ENCODE results near the gene KRTAP10-10. TPM values are rescaled to one million over a fixed set of nuclear protein-coding genes. Genes with fewer than 3 reads are reported as not detected.
"Not testable (repeated sequence)": the region's sequence is repeated elsewhere in the genome, so short reads cannot be mapped to it uniquely, and the experiment has no call there.

KRTAP10-10 gene
- total RNA-seq, 2 donors from 2014 or later, result not detected

DNA sequence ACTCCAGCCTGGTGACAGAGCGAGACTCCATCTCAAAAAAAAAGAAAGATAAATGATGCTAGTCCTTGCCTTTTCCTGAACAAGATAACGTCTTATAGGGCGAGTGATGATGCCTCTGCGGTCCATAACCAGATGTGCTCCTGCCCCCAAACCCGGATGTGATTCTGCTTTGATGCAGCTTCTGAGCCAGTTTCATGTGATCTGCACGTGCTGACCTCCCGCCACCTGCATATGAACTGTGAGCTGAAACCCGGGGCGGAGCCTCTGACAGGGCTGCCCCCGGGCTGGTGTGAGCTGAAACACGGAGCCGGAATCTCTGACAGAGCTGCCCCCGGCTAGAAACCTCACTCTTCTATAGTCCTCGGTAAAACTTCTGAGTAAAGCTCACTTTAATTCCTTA lies 16.0 kb downstream of the KRTAP10-10 start:
- H3K4me1 Mint-ChIP-seq (ENCODE audit: low read depth), result peaks cover 33% of the 10 kb centered on the region
- H3K9me3 Mint-ChIP-seq, result peaks cover 7 to 14% of the 10 kb centered on the region in 2 donors
- H3K4me3 Mint-ChIP-seq, result no peak overlapping the region
- DNase-seq (no peak), ATAC-seq (replicated peaks in 1 of 2) (no peak)
- no peak overlapping the region for H3K27ac Mint-ChIP-seq
- peaks cover 22 to 27% of the 10 kb centered on the region in 2 donors for H3K36me3 Mint-ChIP-seq (ENCODE audit: insufficient read depth in 2 of 2)
- H3K27me3 Mint-ChIP-seq (ENCODE audit: low read depth), result no peaks in the 10 kb centered on the region

GRCh38 chr21:44653656-44654575 lies 16.8 kb downstream of the KRTAP10-10 start:
- Mint-ChIP-seq H3K4me1 (ENCODE audit: low read depth) (peaks cover 41% of the 10 kb centered on the region), H3K9me3 (peaks cover 7 to 16% of the 10 kb centered on the region in 2 donors), H3K27me3 (ENCODE audit: low read depth) (no peaks in the 10 kb centered on the region), H3K36me3 (ENCODE audit: insufficient read depth in 2 of 2) (peaks cover 25 to 31% of the 10 kb centered on the region in 2 donors), H3K4me3 (peak overlapping the region; percentile 18), H3K27ac (peak overlapping the region; percentile 55)
- DNase-seq, result peak in 1 of 2 donors; percentile 21
- ATAC-seq (replicated peaks in 1 of 2), result peak in 1 of 2 donors; percentile 19

DNA sequence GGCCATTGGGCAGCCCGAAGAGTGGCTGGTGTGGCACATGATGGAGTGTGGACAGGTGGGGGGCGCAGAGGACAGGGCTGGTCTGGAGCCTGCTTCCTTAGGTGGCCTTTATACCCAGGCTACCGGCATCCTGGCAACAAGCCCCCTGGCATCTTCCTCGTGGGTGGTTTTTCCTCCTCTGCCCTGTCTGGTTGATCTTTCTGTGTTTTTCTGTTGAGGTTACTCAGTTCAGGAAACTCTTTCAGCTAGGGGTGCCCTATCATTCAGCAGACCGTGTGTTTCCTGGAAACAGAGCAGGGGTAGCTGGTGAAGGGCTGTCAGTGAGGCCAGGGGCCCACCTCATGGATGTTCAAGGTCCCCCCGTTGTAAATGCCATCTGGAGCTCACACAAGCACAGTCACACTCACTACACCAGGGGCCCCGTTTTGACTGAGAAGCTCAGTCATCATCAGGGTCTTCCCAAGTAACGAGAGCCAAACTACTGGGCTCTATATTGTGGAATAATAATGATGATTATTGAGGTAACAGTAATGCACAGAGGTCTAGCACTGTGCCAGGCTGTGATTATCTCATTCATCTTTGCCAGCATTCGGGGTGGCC lies 17.5 kb downstream of the KRTAP10-10 start, which contains the start of gene KRTAP12-4:
KRTAP12-4 (minus strand) TSS at position 84 of the 600 bp plus-strand sequence; CDS start at position 39, 45 bp downstream.
- peak within 1 kb of the TSS; percentile 55 for H3K27ac Mint-ChIP-seq
- DNase-seq (no peak), ATAC-seq (replicated peaks in 1 of 2) (peak in 1 of 2 donors; percentile 19)
- peak within 1 kb of the TSS; percentile 18 for H3K4me3 Mint-ChIP-seq
- H3K9me3 Mint-ChIP-seq, result peaks cover 7 to 16% of the 10 kb centered on the region in 2 donors
- H3K4me1 Mint-ChIP-seq (ENCODE audit: low read depth), result peaks cover 47% of the 10 kb centered on the region
- H3K36me3 Mint-ChIP-seq (ENCODE audit: insufficient read depth in 2 of 2), result peaks cover 25 to 31% of the 10 kb centered on the region in 2 donors
- no peaks in the 10 kb centered on the region for H3K27me3 Mint-ChIP-seq (ENCODE audit: low read depth)

DNA sequence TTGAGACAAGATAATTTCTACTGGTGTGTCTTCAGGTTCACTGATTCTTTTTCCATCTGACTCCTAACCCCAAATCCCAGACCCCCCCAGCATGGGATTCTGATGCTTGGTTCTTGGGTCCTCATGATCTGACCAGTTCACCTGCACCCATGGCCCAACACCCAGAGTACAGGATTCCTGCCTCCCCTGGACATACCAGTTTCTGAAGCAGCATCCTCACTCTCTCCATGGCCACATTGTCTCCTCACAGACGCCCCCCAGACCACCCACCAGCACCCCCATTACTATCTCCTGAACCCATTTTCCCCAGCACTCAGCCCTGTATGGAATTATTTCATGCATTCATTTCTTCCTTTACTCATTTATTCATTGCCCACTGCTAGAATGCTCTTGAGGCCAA lies 19.7 kb downstream of the KRTAP10-10 start:
- H3K4me3 Mint-ChIP-seq, result peak overlapping the region; percentile 8 to 72

DNA sequence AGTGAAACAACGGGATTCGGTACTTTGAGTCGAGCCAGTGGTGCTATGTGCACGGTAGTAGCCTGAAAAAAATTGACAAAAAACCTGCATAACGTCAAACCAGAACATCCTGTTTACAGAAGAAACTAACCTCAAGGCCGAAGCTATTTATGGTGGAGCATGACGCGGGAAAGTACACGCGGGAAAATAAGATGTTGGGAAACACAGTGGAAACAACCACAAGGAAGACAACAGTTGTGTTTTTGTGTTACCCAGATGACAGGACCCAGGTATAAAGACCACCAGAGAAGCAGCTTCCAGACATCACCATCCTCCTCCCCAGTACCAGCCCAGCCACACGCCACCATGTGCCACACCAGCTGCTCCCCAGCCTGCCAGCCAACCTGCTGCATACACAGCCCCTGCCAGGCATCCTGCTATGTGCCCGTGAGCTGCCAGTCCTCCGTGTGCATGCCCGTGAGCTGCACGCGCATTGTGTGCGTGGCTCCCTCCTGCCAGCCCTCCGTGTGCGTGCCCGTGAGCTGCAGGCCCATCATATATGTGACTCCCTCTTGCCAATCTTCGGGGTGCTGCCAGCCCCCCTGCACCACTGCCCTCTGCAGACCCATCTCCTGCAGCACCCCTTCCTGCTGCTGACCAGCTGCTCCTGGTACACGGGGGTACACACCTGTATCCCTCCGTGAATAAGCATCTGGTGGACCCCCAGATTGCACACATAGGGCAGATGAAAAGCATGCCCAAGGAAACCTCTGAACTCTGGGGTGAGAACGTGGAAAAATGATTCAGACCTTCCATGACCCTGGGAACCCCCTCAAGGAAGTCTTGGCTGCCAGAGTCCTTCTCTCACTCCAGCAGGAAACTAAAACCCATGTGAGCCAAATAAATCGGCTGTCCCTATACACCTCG lies 20.7 kb downstream of the KRTAP10-10 start, which contains the start of gene KRTAP12-3:
KRTAP12-3 (plus strand) TSS at position 298 of the 906 bp plus-strand sequence; CDS start at position 346, 48 bp downstream.
- H3K4me1 Mint-ChIP-seq (ENCODE audit: low read depth), result peaks cover 47% of the 10 kb centered on the region
- ATAC-seq (replicated peaks in 1 of 2) (peak; percentile 68 to 80), DNase-seq (peak; percentile 15 to 22)
- H3K36me3 Mint-ChIP-seq (ENCODE audit: insufficient read depth in 2 of 2), result peaks cover 29 to 31% of the 10 kb centered on the region in 2 donors
- peaks cover 9 to 21% of the 10 kb centered on the region in 2 donors for H3K9me3 Mint-ChIP-seq
- no peaks in the 10 kb centered on the region for H3K27me3 Mint-ChIP-seq (ENCODE audit: low read depth)
- H3K27ac Mint-ChIP-seq, result peak within 1 kb of the TSS; percentile 12
- H3K4me3 Mint-ChIP-seq, result peak within 1 kb of the TSS; percentile 66 to 72

More for the DNA sequence above, 19.7 kb downstream of the KRTAP10-10 start:
- DNase-seq (no peak), ATAC-seq (replicated peaks in 1 of 2) (no peak)
- peak overlapping the region; percentile 12 for H3K27ac Mint-ChIP-seq
- no peaks in the 10 kb centered on the region for H3K27me3 Mint-ChIP-seq (ENCODE audit: low read depth)
- H3K4me1 Mint-ChIP-seq (ENCODE audit: low read depth), result peaks cover 47% of the 10 kb centered on the region
- H3K9me3 Mint-ChIP-seq, result peaks cover 9 to 16% of the 10 kb centered on the region in 2 donors
- peaks cover 27 to 31% of the 10 kb centered on the region in 2 donors for H3K36me3 Mint-ChIP-seq (ENCODE audit: insufficient read depth in 2 of 2)

DNA sequence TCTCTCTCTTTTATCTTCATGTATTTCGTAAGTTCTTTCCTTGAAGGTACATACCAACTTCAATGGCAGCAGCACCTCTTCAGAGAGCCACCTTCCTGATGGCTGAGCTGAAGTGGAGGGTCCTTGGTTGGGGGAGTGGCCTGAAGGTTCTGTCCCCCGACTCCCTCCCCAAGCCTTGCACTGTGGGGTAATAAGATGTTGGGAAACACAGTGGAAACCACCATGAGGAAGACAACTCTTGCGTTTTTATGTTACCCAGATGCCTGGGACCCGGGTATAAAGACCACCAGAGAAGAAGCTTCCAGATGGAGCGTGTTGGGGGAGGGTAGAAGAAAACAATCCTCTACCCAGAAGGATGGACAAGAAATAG lies 21.4 kb downstream of the KRTAP10-10 start:
- no peak for DNase-seq
- H3K9me3 Mint-ChIP-seq, result peaks cover 9 to 21% of the 10 kb centered on the region in 2 donors
- no peak for ATAC-seq (replicated peaks in 1 of 2)
- H3K4me1 Mint-ChIP-seq (ENCODE audit: low read depth), result peaks cover 46% of the 10 kb centered on the region
- H3K27ac Mint-ChIP-seq, result no peak overlapping the region
- H3K27me3 Mint-ChIP-seq (ENCODE audit: low read depth), result no peaks in the 10 kb centered on the region
- peaks cover 28 to 29% of the 10 kb centered on the region in 2 donors for H3K36me3 Mint-ChIP-seq (ENCODE audit: insufficient read depth in 2 of 2)
- peak overlapping the region; percentile 66 to 72 for H3K4me3 Mint-ChIP-seq

DNA sequence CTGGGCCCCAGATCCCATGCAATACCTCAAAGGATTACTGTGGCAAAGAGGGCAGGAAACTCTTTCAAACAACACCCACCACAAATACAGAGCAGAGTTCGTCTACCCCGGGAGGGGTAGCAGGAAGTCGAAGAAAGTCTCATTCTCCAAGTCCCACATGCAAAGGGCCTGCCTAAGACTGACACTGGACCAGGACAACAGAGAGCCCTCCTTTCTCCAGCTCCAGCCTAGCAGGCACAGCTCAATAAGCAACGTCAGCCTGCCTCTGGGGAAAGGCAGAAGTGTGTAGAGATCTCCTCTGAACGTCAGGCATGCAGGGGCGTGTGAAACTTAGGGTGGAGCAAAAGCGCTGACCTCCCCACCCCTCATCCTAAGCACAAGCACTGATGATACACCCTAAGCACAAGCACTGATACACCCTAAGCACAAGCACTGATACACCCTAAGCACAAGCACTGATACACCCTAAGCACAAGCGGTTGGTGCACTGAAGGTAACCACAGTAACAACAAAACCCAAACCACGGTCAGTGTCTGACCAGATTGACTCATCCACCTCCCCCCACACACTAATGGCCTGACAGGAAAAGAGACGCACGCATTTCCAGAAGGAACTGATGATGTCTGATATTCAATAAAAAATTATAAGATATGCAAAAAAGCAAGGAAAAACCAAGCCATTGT lies 21.9 kb downstream of the KRTAP10-10 start:
- ATAC-seq (replicated peaks in 1 of 2), result peak in 1 of 2 donors; percentile 23
- Mint-ChIP-seq H3K9me3 (peaks cover 9 to 21% of the 10 kb centered on the region in 2 donors), H3K36me3 (ENCODE audit: insufficient read depth in 2 of 2) (peaks cover 24% of the 10 kb centered on the region in 2 donors), H3K4me1 (ENCODE audit: low read depth) (peaks cover 43% of the 10 kb centered on the region), H3K27ac (no peak overlapping the region), H3K4me3 (peak overlapping the region; percentile 66 to 72), H3K27me3 (ENCODE audit: low read depth) (no peaks in the 10 kb centered on the region)
- no peak for DNase-seq

GRCh38 chr21:44661567-44661966 lies 24.4 kb downstream of the KRTAP10-10 start:
- not testable (repeated sequence) for H3K27me3 Mint-ChIP-seq (ENCODE audit: low read depth); H3K4me3 Mint-ChIP-seq; ATAC-seq (replicated peaks in 1 of 2); DNase-seq
- H3K27ac Mint-ChIP-seq, result peak overlapping the region; percentile 25
- peaks cover 6 to 14% of the 10 kb centered on the region in 2 donors for H3K9me3 Mint-ChIP-seq
- peaks cover 30% of the 10 kb centered on the region for H3K4me1 Mint-ChIP-seq (ENCODE audit: low read depth)
- H3K36me3 Mint-ChIP-seq (ENCODE audit: insufficient read depth in 2 of 2), result peaks cover 17 to 19% of the 10 kb centered on the region in 2 donors

DNA sequence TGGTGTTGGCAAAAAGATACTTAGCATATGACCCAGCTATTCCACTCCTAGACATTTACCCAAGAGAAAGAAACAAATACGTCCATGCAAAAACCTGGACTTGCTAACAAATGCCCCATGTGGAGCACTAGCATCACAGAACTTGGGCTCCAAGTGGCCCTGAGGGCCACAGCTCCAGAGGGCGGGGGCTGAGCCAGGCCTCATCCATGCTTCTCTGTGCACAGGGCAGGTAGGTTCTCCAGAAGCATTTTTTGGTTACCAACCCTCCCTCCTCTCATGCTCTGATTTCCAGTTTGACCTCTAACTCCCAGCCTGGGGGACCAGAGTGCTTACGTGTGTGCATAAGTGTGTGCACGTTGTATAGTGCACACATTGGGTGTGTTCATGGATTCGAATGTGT lies 27.5 kb downstream of the KRTAP10-10 start:
- ATAC-seq (replicated peaks in 1 of 2), result no peak
- peaks cover 7 to 9% of the 10 kb centered on the region in 2 donors for H3K36me3 Mint-ChIP-seq (ENCODE audit: insufficient read depth in 2 of 2)
- H3K9me3 Mint-ChIP-seq, result peaks cover 4 to 13% of the 10 kb centered on the region in 2 donors

DNA sequence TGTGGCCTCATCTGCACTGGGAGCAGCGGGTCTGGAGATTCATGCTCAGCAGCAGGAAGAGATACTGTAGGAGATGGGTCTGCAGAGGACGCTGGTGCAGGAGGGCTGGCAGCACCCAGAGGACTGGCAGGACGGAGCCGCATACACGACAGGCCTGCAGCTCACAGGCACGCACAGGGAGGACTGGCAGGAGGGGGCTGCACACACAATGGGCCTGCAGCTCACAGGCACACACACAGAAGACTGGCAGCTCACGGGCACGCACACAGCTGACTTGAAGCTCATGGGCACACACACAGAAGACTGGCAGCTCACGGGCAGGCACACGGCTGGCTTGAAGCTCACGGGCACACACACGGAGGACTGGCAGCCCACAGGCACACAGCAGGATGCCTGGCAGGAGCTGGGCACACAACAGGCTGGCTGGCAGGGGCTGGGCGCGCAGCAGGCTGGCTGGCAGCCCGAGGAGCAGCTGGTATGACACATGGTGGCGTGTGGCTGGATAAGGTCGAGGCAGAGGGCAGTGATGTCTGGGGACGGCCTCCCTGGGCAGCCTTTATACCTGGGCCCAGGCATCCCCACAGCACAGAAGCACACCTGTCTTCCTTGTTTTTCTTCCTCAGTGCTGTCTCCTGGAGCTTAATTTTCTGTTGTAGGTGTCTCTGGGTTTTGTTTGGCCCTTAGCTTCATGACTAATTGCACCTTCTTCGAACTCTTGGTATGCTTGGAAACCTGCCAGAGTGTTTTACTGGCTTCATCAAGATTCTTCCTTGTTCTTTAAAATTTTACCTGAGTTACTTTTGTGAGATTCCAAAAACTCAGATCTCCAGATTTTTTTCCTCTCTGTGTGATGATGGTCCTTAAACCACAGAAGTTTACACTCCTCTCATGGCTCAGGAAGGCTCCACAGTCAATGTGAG lies 29.5 kb downstream of the KRTAP10-10 start, which contains the start of gene KRTAP12-2:
KRTAP12-2 (minus strand) TSS at position 527 of the 920 bp plus-strand sequence; CDS start at position 486, 41 bp downstream.
- H3K9me3 Mint-ChIP-seq, result peaks cover 2 to 15% of the 10 kb centered on the region in 2 donors
- H3K4me1 Mint-ChIP-seq (ENCODE audit: low read depth), result no peaks in the 10 kb centered on the region
- DNase-seq (no peak), ATAC-seq (replicated peaks in 1 of 2) (no peak)
- H3K27me3 Mint-ChIP-seq (ENCODE audit: low read depth), result no peaks in the 10 kb centered on the region
- peak within 1 kb of the TSS; percentile 27 for H3K27ac Mint-ChIP-seq
- peaks cover 9 to 12% of the 10 kb centered on the region in 2 donors for H3K36me3 Mint-ChIP-seq (ENCODE audit: insufficient read depth in 2 of 2)
- no peak within 1 kb of the TSS for H3K4me3 Mint-ChIP-seq

More for the DNA sequence above, 27.5 kb downstream of the KRTAP10-10 start:
- no peak for DNase-seq
- H3K4me3 Mint-ChIP-seq, result no peak overlapping the region
- no peaks in the 10 kb centered on the region for H3K4me1 Mint-ChIP-seq (ENCODE audit: low read depth)
- no peaks in the 10 kb centered on the region for H3K27me3 Mint-ChIP-seq (ENCODE audit: low read depth)
- H3K27ac Mint-ChIP-seq, result no peak overlapping the region

DNA sequence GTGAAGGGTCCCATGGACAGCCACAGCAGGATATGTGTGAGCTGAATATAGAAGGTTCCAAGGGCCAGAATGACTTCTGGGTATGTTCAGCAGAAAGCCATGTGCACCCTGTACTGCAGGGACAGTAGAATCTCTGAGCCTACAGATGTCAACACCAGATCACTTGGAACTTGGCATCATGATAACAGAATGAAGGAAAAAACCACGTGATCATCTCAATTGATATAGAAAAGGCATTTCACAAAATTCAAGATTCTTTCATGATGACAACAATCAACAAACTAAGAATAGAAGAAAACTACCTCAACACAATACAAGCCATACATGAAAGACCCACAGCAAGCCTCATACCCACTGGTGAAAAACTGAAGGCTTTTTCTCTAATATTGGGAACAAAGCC lies 30.5 kb downstream of the KRTAP10-10 start:
- H3K27ac Mint-ChIP-seq, result peak overlapping the region; percentile 28
- H3K9me3 Mint-ChIP-seq, result peaks cover 3 to 13% of the 10 kb centered on the region in 2 donors
- DNase-seq, result no peak
- H3K4me1 Mint-ChIP-seq (ENCODE audit: low read depth), result no peaks in the 10 kb centered on the region
- no peaks in the 10 kb centered on the region for H3K27me3 Mint-ChIP-seq (ENCODE audit: low read depth)
- no peak for ATAC-seq (replicated peaks in 1 of 2)
- peaks cover 7 to 15% of the 10 kb centered on the region in 2 donors for H3K36me3 Mint-ChIP-seq (ENCODE audit: insufficient read depth in 2 of 2)
- no peak overlapping the region for H3K4me3 Mint-ChIP-seq

All from activated T-cell treated with anti-CD3 and anti-CD28 coated beads, Interleukin-2, amount 50 U/mL, for 72 hours (primary cell).